Omental fat pad (tissue), 4 donors: ENCODE results near the gene IL31RA. TPM values are rescaled to one million over a fixed set of nuclear protein-coding genes. Genes with fewer than 3 reads are reported as not detected.
A peak's percentile ranks its signal among the peaks of the same experiment; 100 is the strongest.

Source experiments
- ATAC-seq: fragments of 150-250 bp; one replicate; pipeline ENCODE4 v1.9.1; 2016; ENCODE audit warnings: mild to moderate bottlenecking, moderate library complexity; ENCODE audit not compliant: low FRiP score
- DNase-seq: peaks from one replicate; pipeline ENCODE4 v3.0.0-alpha.2; 2019; ENCODE audit warnings: low spot score
- CTCF ChIP-seq, 3 donors: fragments of 450-650 bp; IDR thresholded peaks; one replicate each; pipeline ENCODE4 v1.5.1; 2016 to 2017; ENCODE audit warnings: antibody characterized with exemption in 3 of 3, mild to moderate bottlenecking in 3 of 3, moderate library complexity in 2 of 3
- total RNA-seq, 4 donors: library from RNA; depleted of rRNA; stranded (reverse); fragments of >200 nt; gene quantifications; one replicate each; pipeline ENCODE4 v1.1.0, GENCODE V29; 2016

Gene IL31RA
- total RNA-seq, 4 donors from 2014 or later = not detected

GRCh38 chr5:55905251-55905650, 54.1 kb downstream of the IL31RA start:
- no peak for TF ChIP-seq CTCF (IDR thresholded peaks at IDR 0.05)
- ATAC-seq = no peak
- DNase-seq = no peak

GRCh38 chr5:55907927-55908326, 56.8 kb downstream of the IL31RA start:
- no peak for ATAC-seq
- DNase-seq = no peak
- TF ChIP-seq CTCF (IDR thresholded peaks at IDR 0.05) = no peak

GRCh38 chr5:55908804-55909203, 57.6 kb downstream of the IL31RA start:
- ATAC-seq (no peak), DNase-seq (no peak)
- no peak for TF ChIP-seq CTCF (IDR thresholded peaks at IDR 0.05)

- TF ChIP-seq CTCF (IDR thresholded peaks at IDR 0.05) = no peak
- peak; percentile 50 for ATAC-seq
- DNase-seq = no peak
Observed at GRCh38 chr5:55911784-55912653, 60.9 kb downstream of the IL31RA start.

GRCh38 chr5:55913466-55914413, 62.6 kb downstream of the IL31RA start:
- ATAC-seq = no peak
- DNase-seq = no peak
- TF ChIP-seq CTCF (IDR thresholded peaks at IDR 0.05) = no peak

- TF ChIP-seq CTCF (IDR thresholded peaks at IDR 0.05) = no peak
- no peak for ATAC-seq
- no peak for DNase-seq
Observed at GRCh38 chr5:55914971-55915370, 63.8 kb downstream of the IL31RA start.
